HG03060 (cell line): Measurements from ENCODE around the gene PLEKHN1.
"Not testable (repeated sequence)": the region's sequence is repeated elsewhere in the genome, so short reads cannot be mapped to it uniquely, and the experiment has no call there.

Experiments used
- ATAC-seq: cut with Tn5 transposase; IDR thresholded peaks from one replicate; pipeline ENCODE4 v1.9.1; 2021; ENCODE audit warnings: low read depth, moderate number of reproducible peaks; ENCODE audit not compliant: unreplicated experiment

The PLEKHN1 gene

DNA sequence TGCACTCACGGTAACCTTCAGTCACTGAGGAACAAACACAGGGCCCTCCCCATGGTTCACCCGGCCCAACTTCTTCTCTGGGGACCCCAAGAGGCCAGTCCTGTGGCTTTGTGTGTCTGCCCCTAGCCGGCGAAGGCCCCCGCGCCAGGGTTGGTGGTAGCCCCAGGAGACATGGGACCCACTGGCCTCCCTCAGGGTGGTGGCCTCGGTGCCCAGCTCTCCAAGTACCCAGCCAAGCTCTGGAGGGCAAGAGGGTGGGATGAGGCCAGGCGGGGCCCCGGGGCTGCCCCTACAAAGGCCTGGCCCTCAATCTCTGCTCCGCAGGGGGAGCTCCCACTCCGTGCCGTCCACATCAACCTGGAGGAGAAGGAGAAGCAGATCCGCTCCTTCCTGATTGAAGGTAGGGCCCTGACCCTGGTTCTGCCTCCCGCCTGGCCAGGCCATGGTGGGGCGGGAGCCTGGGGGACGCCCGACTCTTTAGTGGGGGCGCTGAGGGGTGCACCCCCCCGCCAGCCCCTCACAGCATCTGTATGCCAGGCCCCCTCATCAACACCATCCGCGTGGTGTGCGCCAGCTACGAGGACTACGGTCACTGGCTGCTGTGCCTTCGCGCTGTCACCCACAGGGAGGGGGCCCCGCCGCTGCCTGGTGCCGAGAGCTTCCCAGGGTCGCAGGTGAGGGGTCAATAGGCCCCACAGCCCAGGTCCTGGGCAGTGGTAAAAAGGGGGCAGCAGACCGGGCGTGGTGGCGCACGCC, 5.6 kb downstream of the PLEKHN1 start:
- ATAC-seq = no peak

- no peak for ATAC-seq
Observed at GRCh38 chr1:972726-973458, 6.6 kb downstream of the PLEKHN1 start.

- no peak for ATAC-seq
Observed at GRCh38 chr1:973459-974292, 7.4 kb downstream of the PLEKHN1 start.

DNA sequence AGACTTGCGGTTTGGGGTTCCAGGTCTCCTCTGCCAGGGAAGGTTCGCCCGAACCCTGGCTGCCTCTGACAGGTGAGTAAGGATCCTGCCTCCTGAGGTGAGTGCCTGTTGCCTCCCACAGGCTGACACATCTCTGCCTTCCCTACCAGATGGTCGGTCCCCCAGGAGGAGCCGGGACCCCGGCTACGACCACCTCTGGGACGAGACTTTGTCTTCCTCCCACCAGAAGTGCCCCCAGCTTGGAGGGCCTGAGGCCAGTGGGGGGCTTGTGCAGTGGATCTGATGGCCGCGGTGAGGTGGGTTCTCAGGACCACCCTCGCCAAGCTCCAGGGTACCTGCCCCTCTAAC, 8.0 kb downstream of the PLEKHN1 start:
- ATAC-seq = no peak

- ATAC-seq = no peak
Observed at GRCh38 chr1:974687-975328, 8.5 kb downstream of the PLEKHN1 start.

- no peak for ATAC-seq
Observed at GRCh38 chr1:975365-975764, 9.1 kb downstream of the PLEKHN1 start.

- no peak for ATAC-seq
Observed at GRCh38 chr1:975896-976683, 9.8 kb downstream of the PLEKHN1 start.

DNA sequence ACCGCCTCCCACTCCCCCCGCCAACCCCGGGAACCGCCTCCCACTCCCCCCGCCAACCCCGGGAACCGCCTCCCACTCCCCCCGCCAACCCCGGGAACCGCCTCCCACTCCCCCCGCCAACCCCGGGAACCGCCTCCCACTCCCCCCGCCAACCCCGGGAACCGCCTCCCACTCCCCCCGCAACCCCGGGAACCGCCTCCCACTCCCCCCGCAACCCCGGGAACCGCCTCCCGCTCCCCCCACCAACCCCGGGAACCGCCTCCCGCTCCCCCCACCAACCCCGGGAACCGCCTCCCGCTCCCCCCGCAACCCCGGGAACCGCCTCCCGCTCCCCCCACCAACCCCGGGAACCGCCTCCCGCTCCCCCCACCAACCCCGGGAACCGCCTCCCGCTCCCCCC, 10.5 kb downstream of the PLEKHN1 start:
- ATAC-seq = not testable (repeated sequence)

- no peak for ATAC-seq
Observed at GRCh38 chr1:978069-978834, 12.0 kb downstream of the PLEKHN1 start.

GRCh38 chr1:978835-979743, 12.8 kb downstream of the PLEKHN1 start:
- ATAC-seq = no peak

DNA sequence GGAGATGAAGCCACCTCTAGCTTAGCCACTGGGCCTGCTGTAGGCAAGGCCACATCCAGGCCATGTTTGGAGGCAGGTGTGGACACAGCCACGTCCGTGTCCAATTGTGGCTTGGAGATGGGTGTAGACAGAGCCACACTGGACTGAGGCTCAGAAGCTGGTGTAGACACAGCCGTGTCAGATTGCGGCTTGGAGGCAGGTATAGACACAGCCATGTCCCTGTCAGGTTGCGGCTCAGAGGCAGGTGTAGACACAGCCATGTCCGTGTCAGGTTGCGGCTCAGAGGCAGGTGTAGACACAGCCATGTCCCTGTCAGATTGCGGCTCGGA, 13.4 kb downstream of the PLEKHN1 start:
- ATAC-seq = no peak

GRCh38 chr1:980137-980571, 13.9 kb downstream of the PLEKHN1 start:
- no peak for ATAC-seq

DNA sequence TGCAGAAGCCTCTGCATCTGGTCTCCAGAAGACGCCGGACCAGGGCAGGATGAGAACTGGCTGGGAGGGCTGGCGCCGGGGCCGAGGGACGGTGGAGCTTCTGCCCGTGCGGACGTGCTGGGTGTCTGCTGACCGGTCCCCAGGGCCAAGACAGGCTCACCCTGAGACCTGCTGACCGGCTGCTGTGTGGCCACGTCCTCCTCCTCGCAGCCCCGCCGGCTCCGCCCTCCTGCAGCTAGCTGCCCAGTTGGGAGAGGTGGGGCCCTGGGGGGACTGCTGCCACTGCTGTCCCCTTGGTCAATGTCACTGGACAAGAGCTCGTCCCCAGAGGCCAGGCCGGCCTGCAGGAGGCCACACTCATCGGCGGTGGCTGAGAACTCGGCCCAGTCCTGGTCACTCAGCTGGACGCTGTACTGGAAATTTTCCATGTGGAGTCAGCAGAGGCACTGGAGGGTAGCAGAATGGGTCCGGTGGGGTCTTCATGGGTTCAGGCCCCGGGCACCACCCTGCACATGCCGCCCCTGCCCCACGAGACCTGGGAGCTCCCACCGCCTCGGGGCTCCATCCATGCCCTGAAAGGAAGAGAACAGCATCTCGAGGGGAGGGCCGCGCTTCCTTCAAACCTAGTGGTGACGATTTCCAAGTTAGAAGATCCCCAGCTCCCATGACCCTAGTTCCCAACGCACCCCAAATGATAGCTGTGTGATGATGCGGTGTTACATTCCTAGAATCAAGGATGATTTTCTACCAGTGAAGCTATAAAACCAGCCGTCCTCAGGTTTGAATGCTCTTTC, 14.5 kb downstream of the PLEKHN1 start:
- no peak for ATAC-seq

DNA sequence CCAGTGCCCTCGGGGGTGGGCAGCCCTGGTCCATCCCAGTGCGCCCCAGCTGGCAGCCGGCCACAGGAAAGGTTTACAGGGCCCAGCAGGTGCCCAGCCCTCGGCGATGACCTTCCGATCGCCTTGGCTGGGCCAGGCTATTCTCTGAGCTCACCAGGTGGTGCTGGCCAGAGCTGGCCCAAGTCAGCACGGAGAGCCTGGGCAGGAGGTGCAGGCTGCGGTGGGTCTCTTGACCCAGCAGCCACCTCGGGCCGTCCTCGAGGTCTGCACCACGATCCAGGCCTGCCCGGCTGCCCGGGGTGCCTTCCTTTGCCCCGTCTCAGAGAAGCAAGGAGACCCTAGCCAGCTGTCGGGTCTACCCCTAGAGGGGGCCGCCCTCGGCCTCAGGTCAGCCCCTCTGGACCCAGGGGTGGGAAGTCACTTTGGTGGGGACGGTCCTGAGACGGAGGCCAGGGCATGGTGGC, 15.2 kb downstream of the PLEKHN1 start:
- no peak for ATAC-seq

DNA sequence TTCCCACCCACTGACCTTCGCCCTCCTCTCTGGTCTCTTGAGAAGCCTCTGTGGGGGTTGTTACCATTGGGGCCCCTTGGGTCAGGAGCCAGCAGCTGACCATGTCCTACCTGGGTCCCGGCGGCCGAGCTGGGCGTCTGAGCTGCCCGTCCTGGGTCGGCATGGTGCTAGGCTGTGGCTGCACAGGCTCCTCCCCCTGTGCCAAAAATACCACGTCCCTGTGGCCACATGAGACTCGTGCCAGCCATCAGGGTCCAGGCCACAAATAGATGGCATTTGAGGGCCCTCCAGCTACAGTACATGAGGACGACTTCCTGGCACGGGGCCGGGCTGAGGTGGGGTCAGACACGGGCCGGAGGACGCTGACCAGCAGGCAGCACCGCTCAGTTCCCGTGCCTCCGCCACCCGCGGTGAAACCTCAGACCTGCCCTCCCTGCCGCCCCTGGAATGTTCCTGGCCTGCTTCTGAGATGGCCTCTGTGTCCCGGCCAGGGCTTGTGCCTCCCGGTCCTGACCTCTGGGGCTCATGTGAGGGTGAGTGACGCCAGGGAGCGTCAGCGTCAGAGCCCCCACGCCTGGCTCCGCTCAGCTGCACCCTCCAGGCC, 15.8 kb downstream of the PLEKHN1 start, which contains the start of gene PERM1:
Gene PERM1, minus strand, starts transcription at position 139 of the 604 bp plus-strand sequence. CDS start 1,064 bp downstream, outside the sequence.
- ATAC-seq = no peak

DNA sequence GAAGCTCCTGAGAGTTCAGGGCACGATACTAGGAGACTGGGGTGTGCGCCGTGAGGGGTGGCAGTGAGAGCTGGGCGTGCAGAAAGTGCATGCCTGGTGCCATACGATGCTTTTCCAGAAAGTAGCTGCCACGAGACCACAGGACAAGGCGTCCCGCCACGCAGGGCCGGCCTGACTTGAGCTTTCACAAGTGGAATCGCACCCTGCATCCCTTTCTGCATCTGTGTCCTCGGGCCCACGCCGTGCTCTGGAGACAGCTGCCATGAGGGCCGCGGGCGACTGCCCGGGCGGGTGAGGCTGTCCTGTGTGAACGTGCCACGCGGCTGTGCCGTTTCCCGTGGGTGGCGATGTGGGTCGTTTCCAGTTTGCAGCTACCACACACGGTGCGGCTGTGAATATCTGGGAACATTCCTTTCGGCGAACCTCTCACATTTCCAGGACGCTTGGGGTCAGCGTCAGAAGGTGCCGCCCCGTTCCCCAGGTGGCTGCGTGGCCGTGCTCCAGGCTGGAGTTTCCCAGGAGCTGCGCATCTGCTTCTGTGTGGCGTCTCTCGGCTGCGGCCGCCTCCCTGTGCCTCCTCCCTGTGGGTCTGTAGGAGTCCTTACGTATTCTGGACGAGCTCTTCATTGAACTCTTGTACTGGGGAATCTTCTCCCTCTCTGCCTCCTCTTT, 16.6 kb downstream of the PLEKHN1 start:
- ATAC-seq = no peak
